Suprapubic skin (tissue), 4 donors: Measurements from ENCODE around the gene DKK3.

Experiments used
- CTCF ChIP-seq, 2 donors: fragments of 200-600 bp in 1 of 2; fragments of 450-650 bp in 1 of 2; sonication (generic) in 1 of 2; IDR thresholded peaks; one replicate each; pipeline ENCODE4 v1.5.1; 2016 to 2019; ENCODE audit warnings: antibody characterized with exemption in 2 of 2, mild to moderate bottlenecking in 1 of 2, moderate library complexity in 1 of 2
- EP300 ChIP-seq: sonication (generic); formaldehyde crosslinking; IDR thresholded peaks from one replicate; pipeline ENCODE4 v1.6.1; 2017; ENCODE audit warnings: antibody characterized with exemption
- POLR2A ChIP-seq, 2 donors: fragments of 450-650 bp; IDR thresholded peaks; one replicate each; pipeline ENCODE4 v1.6.1; 2017; ENCODE audit warnings: antibody characterized with exemption in 2 of 2, mild to moderate bottlenecking in 2 of 2, moderate library complexity in 2 of 2
- POLR2AphosphoS5 ChIP-seq, 3 donors: sonication (generic); formaldehyde crosslinking; IDR thresholded peaks; one replicate each; pipeline ENCODE4 v1.6.1; 2017; ENCODE audit warnings: antibody characterized with exemption in 3 of 3

- TF ChIP-seq CTCF (IDR thresholded peaks at IDR 0.05) = no peak
- TF ChIP-seq EP300 = no peak
- no peak for TF ChIP-seq POLR2A (IDR thresholded peaks at IDR 0.05)
- TF ChIP-seq POLR2AphosphoS5 (IDR thresholded peaks at IDR 0.05) = no peak
Observed at GRCh38 chr11:12032968-12033367, 24.5 kb upstream of the DKK3 start.
